Smooth muscle cell of the brain vasculature (primary cell): ENCODE results near the gene GALNT17.

Experiments used
- DNase-seq: peaks from one replicate; pipeline ENCODE4 v3.0.0-alpha.2; 2012; ENCODE audit warnings: low read depth, low spot score

The GALNT17 gene

DNA sequence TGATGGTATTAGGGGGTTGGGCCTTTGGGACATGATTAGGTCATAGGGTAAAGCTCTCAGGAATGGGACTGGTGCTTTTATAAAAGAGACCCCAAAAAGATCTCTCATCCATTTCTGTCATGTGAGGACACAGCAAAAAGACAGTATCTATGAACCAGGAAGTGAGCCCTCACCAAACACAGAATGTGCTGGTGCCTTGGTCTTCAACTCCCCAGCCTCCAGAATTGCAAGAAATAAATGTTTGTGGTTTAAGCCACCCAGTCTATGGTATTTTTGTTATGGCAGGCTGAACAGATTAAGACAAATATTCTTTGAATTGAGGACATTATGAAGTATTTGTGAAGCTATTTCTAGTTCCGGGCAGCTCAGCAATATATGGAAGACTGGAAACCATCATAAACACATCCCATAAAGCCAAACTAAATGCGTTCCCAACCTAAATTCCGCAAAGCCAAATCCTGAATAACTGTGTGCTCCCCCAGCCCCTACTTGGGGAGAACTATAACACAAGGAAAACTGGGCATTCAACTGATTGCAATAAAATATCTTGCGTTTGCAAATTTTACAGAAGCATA, 153.7 kb downstream of the GALNT17 start:
- no peak for DNase-seq

DNA sequence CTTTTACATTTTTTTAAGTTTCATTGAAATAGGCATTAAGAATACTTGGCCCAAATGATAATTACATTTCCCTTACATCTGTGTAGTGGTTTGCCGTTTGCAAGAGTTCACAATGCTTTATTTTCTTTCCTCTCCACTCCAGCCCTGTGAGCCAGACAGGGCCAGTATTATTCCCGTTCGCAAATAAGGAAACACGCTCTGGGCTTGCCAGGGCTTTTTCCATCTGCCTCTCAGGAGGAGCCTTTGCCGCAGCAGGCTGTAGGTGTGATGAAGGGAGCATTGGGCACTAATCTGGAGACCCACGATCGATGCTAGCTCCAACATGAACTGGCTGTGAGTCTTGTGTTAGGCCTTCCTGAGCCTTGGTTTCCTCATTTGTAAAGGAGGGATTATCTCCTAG, 154.4 kb downstream of the GALNT17 start:
- no peak for DNase-seq

DNA sequence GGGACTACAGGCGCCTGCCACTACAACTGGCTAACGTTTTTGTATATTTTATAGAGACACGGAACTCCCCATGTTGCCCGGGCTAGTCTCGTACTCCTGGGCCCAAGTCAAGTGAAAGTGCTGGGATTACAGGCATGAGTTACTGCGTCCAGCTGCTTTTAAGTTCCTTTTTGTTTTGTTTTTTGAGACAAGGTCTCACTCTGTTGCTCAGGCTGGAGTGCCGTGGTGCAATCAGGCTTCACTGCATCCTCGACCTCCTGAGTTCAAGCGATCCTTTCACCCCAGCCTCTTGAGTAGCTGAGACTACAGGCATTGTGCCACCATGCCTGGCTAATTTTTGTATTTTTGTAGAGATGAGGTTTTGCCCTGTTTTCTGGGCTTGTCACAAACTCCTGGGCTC, 155.0 kb downstream of the GALNT17 start:
- DNase-seq, result no peak

DNA sequence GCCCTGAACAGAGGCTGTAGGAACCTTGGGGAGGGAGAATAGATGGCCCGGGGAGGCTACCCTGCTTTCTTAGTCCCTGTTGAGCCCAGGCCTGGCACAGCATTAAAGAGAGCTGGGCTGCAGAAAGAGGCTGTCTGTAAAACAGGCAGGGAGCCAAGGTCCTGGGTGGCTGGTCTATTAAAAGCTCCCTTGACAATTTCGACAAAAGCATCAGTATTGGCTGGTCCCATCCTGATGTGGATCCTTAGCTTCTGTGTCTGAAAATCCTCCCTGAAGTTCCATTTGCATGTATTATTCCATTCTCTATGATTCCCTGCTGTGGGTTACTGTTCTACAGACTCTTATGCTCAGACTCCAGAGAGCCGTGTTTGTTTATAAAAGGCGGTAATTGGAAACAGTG, 158.5 kb downstream of the GALNT17 start:
- DNase-seq, result no peak

DNA sequence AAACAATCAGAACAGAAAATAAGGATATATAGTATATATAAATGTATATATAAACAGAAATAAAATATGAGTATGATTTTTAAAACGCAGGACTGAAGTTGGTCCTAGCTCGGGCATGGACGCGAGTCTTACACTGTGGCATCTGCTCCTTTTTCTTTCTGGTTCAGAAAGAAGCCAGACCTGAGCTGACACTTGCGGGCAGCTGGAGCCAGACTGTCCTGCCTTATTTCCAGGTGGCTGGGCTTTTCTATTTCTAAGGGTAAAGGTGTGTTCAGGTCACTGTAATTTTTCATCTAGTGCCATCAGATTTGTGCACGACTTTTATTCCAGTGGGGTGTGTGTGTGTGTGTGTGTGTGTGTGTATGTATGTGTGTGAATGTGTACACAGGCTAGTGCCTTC, 166.4 kb downstream of the GALNT17 start:
- no peak for DNase-seq

DNA sequence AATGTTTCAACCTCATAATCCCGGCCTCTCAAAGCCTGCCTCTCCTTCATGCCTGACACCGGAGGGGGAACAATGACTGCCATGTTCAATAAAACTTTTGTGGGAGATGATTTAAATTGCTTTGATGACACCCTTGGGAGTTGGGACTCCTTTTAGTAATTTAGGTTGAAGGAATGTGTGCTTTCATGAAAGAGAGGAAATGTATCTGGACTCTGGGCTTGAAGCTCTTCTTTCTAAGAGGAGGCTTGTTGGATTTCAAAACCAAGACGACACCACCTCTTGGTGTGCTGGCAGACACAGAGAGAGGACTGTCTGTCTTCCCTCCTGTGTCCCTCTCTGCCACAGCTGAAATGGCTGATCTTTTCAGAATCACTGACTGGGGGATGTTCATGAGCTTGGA, 168.1 kb downstream of the GALNT17 start:
- DNase-seq, result no peak

DNA sequence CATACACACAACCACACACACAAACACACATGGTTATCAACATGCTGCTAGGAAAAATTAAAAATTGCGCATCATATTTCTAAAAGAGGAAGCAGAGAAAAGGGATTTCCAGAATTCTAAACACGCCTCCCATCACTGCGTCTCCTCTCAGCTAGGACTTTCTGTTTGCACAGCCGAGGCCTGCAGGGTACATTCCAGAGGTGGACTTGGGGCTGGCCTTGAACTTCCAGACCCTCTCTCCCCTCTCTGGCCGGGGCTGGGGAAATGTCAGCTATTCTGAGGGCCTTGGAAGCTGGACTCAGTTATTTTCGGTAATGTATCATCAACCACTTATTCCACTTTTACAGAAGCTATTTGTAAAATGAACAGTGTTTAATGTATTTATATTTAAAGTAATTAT, 168.7 kb downstream of the GALNT17 start:
- DNase-seq, result no peak

DNA sequence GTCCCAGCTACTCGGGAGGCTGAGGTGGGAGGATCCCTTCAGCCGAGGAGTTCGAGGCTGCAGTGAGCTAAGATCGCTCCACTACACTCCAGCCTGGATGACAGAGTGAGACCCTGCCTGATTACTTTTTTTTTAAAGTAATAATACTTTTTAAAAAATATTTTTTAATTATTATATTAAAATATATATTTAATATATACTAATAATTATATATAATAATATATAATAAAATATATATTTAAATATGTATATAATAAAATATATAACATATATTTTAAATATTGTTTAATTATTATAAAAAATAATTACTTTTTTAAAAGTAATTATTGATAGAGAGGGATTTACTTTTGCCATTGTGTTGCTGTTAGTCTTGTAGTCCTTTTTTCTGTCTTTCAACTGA, 169.2 kb downstream of the GALNT17 start:
- no peak for DNase-seq

DNA sequence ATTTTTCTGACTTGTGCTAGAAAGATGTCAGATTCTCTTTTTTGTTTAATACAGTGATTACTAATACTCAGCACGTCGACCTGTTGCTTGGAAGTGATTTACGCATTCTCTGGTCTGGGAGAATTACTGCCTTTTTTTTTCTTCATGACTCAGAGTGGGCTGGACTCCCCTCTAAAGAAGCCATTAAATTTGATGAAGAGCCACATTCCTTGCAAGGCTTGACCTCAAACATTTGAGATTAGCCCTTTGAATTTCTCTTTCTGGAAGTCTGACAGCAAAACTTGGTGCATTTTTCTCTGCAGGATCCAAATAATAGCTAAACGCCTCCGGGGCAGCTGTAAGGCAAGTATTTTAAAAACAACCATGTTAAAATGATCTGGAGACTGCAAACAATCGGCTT, 171.6 kb downstream of the GALNT17 start:
- no peak for DNase-seq

DNA sequence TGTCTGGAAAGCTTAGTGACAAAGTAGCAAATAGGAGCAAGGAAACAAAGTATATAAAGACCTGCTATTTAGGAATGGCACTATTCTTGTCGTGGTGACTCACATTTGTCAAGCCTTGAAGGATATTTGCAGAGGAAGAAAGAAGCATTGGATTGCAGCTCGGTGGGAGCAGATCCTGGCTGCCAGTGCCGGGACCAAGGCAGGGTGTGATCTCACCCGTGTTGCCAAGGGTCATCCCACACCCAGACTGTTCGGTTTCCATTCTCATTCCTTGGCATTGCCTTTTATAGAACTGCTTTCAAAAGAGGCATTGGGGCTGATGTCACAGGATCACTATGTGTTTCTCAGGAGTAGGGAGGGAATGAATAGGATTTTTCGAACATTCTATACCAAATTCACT, 176.2 kb downstream of the GALNT17 start:
- DNase-seq, result no peak

DNA sequence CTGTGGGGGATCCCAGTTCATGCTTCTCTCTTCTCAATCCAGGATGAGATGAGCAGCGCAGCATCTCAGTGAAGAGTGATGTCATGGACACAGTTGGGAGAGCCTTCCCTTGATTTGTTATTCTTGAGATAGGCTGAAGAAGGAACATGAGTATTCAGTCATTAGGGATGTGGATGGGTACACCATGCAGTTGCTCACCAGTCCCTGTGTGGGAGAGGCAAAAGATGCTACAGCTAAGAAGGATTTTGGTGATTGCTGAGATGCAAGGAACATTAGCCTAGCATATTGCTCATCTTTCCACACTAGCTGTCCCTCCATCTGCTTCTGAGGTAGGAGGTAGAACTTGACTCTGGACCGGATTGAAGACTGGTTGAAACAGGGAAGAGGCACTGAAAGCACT, 179.6 kb downstream of the GALNT17 start:
- DNase-seq, result no peak

DNA sequence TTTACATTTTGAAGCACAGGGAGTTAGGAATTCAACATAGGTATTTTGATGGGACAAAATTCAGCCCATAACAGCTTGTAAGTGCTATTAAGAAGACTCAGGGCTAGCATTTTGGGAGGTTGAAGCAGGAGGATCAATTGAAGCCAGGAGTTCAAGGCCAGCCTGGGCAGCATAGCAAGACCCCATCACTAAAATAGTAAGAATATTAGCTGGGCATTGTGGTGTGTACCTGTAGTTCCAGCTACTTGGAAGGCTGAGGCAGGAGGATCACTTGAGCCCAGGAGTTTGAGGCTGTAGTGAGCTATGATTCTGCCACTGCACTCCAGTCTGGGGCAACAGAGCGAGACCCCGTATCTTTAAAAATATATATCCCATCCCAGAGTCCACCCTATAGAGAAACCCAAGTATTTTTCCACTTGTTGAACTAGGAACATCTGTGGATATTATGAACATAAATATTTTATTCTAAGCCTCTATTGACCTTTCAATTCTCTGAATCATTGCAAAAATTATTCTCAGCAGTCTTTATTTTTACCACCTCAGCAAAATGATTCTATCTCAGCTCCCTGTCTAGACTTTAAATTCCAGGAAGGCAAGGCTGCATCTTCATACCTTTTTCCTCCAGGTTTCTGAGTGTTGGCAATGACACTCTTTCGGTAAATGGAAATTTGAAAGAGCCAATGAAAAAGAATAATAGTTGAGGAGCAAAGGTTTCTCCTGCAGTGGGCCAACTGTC, 181.0 kb downstream of the GALNT17 start:
- DNase-seq, result no peak

DNA sequence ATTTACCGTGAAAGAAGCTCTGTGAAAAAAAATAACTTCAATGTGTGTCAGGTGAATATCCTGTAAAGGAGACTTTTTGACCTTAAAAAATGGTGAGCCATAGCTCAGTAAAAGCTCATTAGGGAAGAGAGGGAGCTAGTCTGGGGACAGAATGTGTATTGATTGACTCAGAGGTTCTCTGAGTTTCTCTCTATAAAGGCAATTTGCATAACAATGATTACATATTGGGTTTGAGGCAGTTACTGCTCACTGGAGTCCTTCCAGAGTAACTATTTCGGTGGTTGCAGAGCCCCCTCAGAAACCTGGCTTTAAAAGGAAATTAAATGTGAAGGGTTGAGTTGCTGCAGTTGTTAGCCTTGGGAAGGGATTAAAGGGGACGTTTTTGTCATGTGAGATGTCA, 181.6 kb downstream of the GALNT17 start:
- DNase-seq, result no peak

DNA sequence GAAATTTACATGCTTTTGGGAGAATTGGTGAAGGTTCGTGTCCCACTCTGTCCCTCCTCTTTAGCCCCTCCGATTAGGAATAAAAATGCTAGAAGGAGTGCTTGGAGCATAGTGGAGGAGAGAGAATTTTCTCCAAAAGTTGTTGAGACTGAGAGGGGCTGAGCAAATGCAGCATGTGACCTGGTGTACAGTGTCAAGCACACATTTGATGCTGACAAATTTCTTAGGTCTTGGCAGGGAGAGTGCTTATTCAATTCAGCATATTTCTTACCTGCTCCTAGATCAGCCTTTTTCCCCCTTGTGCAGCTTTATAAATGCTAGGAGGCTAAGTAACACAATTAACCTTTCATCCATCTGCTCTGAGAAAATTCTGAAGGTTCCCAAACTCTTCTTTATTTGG, 189.0 kb downstream of the GALNT17 start:
- DNase-seq, result no peak

DNA sequence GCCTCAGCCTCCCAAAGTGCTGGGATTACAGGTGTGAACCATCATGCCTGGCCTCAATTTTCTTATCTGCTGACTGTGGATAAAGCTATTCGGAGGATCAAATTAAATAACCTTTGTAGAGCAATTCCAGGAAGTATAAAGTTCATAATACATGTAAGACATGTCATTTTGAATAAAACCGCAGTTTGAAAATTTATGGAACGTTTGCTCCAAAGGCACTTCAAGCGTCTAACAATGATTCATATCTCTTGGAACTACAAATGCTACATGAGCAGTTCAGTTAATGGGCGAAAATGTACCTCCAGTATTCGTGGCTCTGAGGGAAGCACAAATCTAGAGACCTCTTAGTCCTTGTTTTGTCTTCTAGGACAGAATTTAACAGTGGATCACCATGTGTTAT, 190.3 kb downstream of the GALNT17 start:
- DNase-seq, result no peak

DNA sequence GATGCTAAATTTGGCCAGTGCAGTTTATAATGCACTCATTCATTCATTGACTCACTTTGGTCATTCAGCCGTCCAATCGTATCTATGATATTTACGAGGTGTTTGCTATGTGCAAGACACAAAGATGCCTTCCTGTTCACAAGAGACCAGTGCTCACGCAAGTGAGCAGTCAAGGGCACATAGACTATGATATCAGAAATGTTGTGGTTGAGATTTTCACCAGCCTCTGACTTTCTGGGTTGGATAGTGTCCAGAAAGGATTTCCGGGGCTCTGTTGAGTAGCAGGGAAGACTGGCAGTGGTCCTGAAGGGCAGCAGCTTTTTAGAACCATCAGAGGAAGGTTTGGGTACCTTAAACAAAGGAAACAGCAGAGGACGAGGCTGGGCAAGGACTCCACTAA, 191.8 kb downstream of the GALNT17 start:
- DNase-seq, result no peak

DNA sequence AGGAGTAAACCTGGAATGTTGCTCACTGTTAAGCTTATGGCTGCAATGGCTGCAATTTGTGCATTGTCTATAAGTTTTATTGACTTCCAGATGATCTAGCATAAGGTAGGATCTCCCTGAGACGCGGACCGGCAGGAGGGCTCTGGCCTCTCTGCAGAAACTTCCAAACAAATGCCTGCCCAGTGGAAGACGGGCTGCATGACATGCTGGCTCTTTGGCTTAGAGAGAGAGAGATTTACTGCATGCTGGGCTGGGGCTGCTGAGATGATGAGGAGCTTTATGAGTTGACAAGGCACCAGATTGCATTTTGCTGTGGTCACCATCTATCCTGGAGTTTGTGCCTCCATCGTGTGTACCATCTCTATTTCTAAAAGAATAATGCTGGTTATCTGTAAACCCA, 193.2 kb downstream of the GALNT17 start:
- DNase-seq, result no peak

DNA sequence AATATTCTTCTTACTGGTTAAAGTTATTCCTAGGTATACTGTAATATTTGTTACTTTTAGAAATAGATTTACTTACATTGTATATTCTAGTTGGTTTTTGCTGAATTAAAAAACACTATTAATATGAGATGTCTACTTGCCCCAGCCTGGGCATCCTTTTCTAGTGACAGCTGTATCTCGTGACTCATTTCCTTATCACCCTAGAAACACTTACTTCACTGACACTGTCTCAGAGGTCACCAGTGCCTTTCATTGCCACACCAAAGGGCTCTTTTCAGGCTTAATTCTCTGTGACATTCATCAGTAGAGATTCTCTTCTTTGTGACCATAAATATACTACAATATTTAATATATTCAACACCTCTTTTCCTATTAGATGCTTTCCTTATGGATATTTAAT, 194.7 kb downstream of the GALNT17 start:
- no peak for DNase-seq

DNA sequence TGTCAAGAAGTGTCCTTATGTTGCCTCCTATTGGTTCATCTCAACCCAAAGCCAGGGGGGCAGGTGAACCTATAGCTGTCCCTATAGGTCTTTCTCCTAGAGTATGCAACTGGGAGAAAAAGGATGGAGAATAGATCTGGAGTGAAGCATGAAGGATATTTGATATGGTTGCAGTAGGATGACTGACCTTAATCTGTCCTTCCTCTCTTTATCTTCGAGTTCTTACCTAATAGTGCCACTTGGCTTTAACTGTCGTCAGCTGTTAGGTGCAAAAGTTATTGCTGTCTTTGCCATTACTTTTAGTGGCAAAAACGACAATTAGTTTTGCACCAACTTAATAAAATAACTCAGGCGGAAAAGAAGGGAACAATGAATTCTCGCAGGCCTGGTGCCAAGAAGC, 196.0 kb downstream of the GALNT17 start:
- no peak for DNase-seq

DNA sequence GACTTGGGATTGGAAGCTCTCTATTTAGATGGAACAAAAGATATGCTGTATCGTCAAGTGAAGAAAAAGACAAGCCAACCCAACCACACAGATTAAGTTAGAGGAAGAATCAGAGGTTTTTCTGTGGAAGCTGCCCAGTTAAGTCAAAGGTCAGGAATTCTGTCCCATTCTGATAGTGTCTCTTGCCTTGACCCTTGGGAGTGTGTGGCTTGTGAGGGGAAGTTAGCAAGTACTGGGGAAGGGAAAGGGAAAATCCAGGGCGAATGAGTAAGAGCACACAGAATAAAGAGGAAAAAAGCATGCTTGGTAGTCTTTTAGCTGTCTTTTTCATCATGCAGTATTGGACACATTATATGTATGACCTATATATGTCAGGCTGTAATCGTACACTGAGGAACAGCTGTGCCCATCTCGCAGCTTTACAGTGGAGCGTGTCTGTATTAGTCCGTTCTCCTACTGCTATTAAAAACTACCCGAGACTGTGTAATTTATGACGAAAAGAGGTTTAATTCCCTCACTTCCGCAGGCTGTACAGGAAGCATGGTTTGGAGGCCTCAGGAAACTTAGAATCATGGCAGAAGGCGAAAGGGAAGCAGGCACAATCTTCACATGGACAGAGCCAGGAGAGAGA, 197.2 kb downstream of the GALNT17 start:
- DNase-seq, result no peak

DNA sequence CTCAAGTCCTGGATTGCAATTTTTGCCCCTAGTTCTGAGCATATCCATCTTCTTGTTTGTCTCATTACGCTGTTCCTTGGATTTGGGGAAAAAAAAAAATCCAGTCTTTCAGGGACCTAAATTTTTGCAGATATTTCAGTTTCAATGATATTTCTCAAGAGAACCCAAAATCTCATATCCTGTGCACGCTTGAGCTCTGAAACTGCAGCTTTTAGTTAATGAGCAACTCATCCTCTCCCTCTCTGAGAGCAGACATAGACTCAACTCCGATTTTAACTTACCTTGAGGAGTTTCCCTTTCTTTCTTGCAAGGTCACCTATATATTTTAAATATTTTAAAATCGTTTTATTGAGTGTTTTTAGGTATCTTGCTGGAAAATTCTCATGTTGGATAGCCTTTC, 200.3 kb downstream of the GALNT17 start:
- DNase-seq, result no peak

DNA sequence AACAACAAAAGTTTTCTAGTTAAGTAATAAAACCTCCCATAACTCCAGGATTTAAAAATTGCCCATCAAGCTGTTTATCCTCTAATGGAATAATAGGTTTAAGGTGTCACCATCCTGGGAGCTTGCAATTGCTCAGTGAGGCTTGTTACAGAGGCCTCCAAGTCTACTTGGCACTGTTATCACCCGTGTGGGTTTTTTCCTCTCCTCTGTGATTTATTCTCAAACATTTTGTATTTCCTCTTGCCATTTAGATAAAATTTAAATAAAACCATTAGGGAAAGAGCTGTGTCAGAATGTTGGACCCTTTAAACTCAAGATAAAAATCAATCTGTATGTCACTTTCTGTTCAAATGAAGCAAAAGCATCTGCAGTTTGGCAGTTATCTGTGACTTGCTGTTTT, 202.6 kb downstream of the GALNT17 start:
- DNase-seq, result no peak

DNA sequence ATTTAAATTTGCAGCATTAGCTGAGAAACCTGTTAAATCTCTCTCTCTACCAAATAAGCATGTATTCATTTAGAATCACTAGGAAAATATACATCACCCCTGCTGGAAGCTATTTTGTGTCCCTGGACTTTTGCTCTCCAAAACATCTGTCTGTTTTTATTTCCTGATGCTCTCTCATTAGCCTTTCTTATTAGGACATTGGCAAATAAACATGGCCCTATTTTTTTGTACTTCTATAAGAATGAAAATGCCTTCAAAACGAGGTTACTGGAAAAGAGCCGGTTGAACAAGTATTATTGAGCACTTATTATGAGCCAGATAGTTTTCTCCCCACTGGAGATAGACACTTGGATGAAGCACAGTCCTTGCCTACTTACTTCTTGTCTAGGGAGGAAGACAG, 206.9 kb downstream of the GALNT17 start:
- DNase-seq, result no peak
